Measurements from ENCODE around the gene POTEF.
"Not testable (repeated sequence)": the region's sequence is repeated elsewhere in the genome, so short reads cannot be mapped to it uniquely, and the experiment has no call there.

Gene POTEF

GRCh38 chr2:130127726-130128125, 1.3 kb downstream of the POTEF start:
- ATAC-seq, result not testable (repeated sequence)

DNA sequence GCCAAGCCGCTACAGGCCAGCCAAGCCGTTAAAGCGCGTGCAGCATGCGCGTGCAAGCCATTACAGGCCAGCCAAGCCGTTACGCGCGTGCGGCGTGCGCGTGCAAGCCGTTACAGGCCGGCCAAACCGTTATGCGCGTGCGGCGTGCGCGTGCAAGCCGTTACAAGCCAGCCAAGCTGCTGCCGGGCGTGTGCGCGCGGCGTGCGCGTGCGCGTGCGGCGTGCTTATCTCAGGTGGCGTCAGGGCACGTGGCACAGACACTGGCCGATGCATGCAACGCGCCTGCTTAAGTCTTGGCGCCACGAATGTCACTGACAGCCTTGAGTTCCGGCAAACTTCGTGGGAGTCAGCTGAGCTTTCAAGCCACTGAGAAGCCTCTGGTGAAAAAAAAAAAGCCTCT, 8.1 kb downstream of the POTEF start:
- not testable (repeated sequence) for ATAC-seq

- not testable (repeated sequence) for ATAC-seq
Measured at GRCh38 chr2:130102597-130103363, 26.2 kb downstream of the POTEF start.

- not testable (repeated sequence) for ATAC-seq
Measured at GRCh38 chr2:130062645-130063044, 66.4 kb downstream of the POTEF start.

DNA sequence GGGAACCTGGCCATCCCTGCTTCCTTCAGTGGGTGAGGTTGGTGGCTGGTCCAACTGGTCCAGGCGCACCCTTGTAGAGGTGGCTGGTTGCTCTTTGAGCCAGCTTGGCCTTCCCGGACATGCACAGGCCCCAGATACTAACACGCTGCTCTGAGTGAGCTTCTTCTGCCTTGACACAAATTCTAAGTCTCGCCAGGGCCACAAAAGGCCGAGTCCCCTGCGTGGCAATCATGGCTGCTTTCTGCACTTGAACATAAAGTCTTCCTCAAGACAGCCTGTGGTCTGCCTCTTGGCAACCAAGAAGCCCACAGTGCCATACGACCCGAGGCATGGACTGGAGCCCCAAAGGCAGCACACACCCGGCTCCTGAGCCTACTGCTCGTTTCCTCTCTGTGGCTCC, 69.0 kb downstream of the POTEF start:
- not testable (repeated sequence) for ATAC-seq

GRCh38 chr2:130056336-130056735, 72.7 kb downstream of the POTEF start:
- not testable (repeated sequence) for ATAC-seq

GRCh38 chr2:130053217-130053911, 75.7 kb downstream of the POTEF start:
- not testable (repeated sequence) for ATAC-seq

- not testable (repeated sequence) for ATAC-seq
Measured at GRCh38 chr2:130052376-130052775, 76.6 kb downstream of the POTEF start.

GRCh38 chr2:130048422-130048821, 80.6 kb downstream of the POTEF start:
- not testable (repeated sequence) for ATAC-seq

DNA sequence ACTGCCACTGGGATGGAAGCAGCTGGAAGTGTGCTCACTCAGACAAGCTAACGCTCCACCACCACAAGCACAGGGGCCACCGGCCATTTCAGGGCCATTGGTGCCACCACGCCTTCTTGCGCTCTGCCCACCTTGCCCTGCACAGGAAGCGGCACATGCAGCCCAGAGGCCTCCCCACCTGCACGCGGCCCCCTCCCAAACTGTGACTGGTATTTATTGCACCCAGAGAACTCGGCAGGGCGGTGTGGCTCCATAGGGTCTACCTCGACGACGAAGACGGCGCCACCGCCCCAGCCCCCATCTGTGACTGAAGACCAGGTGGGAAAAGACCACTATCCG, 90.8 kb downstream of the POTEF start:
- ATAC-seq, result not testable (repeated sequence)

DNA sequence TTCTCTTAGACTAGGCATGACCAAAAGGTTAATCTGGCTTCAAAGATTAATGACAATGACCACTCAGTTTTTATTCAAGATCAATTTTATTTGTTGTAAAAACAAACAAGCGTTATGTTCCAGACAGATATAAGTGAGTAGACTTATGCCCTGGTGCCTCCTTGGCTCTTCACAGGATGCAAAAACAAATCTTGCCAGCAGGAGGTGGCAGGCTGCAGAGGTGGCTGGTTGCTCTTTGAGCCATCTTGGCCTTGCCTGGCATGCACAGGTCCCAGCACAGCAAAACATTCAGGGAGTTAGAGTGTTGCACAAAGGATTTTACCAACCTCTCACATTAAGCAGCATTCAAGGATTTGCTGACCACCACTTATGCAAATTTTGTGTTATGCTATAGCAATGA, 103.1 kb downstream of the POTEF start:
- ATAC-seq, result not testable (repeated sequence)

All from activated CD4-positive, CD25-positive, alpha-beta regulatory T cell treated with anti-CD3 and anti-CD28 coated beads, Interleukin-2, amount 50 U/mL, for 24 hours (primary cell).